CD4-positive, alpha-beta T cell treated with Interleukin-6 at 100 ng/mL for 8 hours (primary cell): ENCODE data around the gene SEC62.
"Not testable (repeated sequence)": the region's sequence is repeated elsewhere in the genome, so short reads cannot be mapped to it uniquely, and the experiment has no call there.

Source experiments
- DNase-seq: peaks from one replicate; pipeline ENCODE4 v3.0.0-alpha.2; 2020; ENCODE audit warnings: mixed read lengths, low spot score

Gene SEC62

DNA sequence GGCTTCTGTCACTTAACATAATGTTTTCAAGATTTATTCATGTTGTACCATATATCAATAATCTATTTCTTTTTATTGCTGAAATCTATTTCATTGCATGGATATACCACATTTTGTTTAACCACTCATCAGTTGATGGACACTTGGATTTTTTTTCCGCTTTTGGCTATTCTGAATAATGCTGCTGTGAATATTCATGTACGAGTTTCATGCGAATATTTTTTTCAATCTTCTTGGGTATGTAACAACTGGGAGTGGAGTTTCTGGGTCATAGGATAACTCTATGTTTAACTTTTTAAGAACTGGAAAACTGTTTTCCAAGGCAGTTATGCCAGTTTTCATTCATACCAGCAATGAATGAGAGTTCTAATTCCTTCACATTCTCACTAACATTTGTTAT, 49.5 kb downstream of the SEC62 start:
- DNase-seq = no peak

- DNase-seq = not testable (repeated sequence)
Observed at GRCh38 chr3:170019306-170019705, 52.7 kb downstream of the SEC62 start.

DNA sequence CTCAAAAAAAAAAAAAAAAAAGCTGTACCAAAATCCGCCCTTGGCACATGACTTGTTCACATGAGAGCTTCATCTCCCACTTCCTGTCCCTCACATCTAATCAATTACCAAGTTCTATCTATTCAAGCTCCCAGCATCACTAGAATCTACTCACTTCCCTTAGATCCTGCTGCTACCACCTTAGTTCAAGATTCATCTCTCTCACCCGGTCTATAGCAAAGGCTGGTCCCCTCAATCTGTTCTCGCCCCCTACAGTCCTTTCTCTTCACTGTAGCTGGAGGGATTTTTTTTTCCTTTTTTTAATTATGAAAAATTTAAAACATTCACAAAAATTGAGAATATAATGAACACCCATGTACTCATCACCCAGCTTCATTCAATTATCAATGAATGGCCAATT, 54.5 kb downstream of the SEC62 start:
- DNase-seq = peak; percentile 10

- DNase-seq = no peak
Observed at GRCh38 chr3:170022336-170022735, 55.7 kb downstream of the SEC62 start.

- DNase-seq = no peak
Observed at GRCh38 chr3:170023165-170023564, 56.6 kb downstream of the SEC62 start.

- no peak for DNase-seq
Observed at GRCh38 chr3:170024581-170024980, 58.0 kb downstream of the SEC62 start.

- peak; percentile 31 for DNase-seq
Observed at GRCh38 chr3:170027233-170028102, 60.9 kb downstream of the SEC62 start.

- DNase-seq = peak; percentile 67
Observed at GRCh38 chr3:170033489-170033888, 66.9 kb downstream of the SEC62 start.

- DNase-seq = peak; percentile 72
Observed at GRCh38 chr3:170037463-170038433, 71.1 kb downstream of the SEC62 start, which contains the start of gene GPR160. GPR160 (plus strand) TSS chr3:170037995; CDS start chr3:170083973, 45,978 bp downstream.

DNA sequence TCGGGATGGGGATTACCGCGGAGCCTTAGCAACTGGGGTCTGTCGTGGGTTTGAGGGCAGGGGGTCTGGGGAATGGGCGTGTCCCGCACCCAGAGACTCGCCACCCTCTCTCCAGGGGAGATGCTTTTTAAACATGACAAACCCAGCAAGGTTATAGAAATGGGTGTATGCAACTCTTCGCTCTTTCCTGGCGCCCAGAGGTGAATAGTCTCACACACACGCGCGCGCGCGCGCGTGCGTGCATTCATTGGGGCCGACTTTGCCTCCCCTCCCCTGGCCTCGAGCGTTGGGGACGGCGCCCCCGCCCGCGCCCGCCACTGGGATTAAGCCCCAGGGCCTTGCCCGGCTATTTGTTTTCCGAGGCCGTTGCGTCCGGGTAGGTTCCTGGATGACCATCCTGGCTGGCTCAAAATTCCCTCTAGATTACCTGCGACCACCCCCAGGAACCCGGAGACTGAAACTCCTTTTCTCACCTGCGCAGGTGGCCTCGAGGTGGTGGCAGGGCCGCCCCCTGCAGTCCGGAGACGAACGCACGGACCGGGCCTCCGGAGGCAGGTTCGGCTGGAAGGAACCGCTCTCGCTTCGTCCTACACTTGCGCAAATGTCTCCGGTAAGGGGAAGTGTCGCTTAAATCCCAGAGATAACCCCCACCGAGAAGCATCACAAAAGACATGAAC, 72.0 kb downstream of the SEC62 start:
- DNase-seq = peak; percentile 17

DNA sequence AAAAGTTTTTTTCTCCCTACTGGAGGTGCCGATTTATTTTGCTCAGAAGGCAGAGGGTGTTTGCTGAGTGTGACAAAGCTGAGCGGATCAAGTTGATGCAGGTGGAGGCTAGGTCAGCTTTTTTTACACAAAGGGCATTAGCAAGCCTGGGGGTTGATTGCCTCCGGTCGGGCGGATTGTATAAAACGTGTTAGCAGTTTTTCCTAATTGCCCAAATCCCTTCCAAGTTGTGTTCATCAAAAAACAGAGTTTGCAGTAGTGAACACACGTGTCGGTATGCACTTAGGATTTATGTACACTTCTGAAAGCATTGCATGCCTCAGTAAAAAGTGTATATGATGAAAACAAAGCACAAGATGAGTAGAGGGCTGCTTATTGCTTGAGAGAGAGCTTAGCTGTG, 73.8 kb downstream of the SEC62 start:
- DNase-seq = no peak

DNA sequence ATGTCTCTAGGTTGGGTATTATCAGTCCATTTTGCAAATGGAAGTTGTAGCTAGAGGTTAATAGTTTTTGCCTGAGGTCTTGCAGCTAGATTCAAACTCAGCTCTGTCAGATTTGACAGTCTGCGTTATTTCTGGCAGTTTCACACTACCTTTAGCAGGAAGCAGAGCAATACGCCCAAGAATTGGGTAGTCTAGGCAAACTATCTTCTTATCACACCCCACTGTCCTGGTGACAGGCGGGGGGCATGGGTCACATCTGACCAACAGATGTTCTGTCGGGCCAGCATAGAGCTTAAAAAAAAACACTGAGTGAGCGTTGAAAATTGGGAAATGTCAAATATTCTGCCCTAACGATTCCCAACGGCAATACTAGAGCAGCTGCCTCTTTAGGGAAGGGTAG, 76.9 kb downstream of the SEC62 start:
- DNase-seq = no peak

DNA sequence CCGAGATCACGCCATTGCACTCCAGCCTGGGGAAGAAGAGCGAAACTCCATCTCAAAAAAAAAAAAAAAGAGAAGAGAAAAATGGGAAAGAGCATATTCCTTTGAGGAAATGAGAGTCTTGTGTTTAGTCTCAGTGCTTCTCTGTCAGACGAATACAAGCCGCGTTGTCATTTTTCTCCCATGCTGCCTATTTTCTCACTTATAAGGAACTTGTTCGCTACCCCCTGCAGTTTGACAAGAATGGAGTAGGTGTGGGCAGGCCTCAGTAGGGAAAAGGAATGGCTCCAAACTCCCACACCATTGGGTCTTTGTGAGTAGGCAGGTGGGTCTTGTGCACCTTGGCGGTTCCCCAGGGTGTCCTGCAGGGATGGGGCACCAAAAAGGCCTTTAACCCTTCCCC, 77.7 kb downstream of the SEC62 start:
- no peak for DNase-seq

DNA sequence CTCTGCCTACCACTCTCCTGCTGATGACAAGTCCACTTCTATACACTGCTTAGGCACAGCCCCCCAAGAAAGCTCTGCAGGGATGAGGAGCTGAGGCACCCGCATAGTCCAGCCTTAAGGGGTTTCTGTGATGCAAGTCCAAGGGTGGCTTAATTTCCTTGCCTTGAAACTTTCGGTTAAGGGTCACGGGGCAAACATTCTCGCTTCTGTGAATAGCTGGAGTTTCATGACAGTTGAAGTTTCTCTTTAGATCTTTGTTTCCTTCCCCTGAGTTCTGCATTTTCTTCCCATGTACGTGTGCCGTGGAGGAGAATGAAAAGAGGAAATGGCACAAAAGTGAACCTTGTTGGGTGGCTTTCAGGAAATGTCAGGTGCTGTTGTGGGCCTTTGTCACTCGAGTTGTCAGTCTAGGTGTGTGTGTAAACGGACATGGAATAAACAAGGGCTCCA, 78.2 kb downstream of the SEC62 start:
- DNase-seq = no peak

- DNase-seq = no peak
Observed at GRCh38 chr3:170046269-170047132, 79.9 kb downstream of the SEC62 start.

GRCh38 chr3:170047133-170047404, 80.5 kb downstream of the SEC62 start:
- no peak for DNase-seq
